A172 (cell line): Measurements from ENCODE around the gene UGT3A2. TPM values are rescaled to one million over a fixed set of nuclear protein-coding genes. Genes with fewer than 3 reads are reported as not detected.

Experiments
- DNase-seq: peaks from one replicate; pipeline ENCODE4 v3.0.0-alpha.2; 2015; ENCODE audit warnings: low spot score
- total RNA-seq: library from RNA; depleted of rRNA; stranded (reverse); fragments of >200 nt; shearing (Covaris generic); gene quantifications from 2 replicates; pipeline ENCODE4 v1.2.3, GENCODE V29; 2014; rRNA removed

UGT3A2 gene, protein sequence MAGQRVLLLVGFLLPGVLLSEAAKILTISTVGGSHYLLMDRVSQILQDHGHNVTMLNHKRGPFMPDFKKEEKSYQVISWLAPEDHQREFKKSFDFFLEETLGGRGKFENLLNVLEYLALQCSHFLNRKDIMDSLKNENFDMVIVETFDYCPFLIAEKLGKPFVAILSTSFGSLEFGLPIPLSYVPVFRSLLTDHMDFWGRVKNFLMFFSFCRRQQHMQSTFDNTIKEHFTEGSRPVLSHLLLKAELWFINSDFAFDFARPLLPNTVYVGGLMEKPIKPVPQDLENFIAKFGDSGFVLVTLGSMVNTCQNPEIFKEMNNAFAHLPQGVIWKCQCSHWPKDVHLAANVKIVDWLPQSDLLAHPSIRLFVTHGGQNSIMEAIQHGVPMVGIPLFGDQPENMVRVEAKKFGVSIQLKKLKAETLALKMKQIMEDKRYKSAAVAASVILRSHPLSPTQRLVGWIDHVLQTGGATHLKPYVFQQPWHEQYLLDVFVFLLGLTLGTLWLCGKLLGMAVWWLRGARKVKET
- total RNA-seq = not detected in 2 replicates

- no peak for DNase-seq
Measured at GRCh38 chr5:36066540-36067210, at the start of gene UGT3A2. Gene UGT3A2, minus strand, starts transcription at chr5:36066882. Its CDS starts 93 bp downstream, at chr5:36066789.

DNA sequence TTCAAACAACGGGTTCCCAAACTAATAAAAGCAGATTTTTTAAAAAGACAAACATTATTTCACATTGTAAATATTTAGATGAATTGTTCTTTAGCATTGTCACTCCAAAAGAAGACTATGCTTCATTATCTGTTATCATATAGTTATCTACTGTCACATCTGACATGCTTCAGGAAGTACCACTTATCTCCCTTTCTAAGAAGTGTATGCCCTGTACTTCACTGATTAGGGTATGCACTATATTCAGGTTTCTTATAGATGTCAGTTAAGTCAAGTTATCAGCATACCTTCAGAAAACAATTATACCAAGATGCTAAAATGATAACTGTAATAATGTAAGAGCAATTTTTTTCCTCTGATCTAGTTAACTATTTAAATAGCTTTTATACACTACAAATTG lies 44.6 kb upstream of the UGT3A2 start:
- no peak for DNase-seq

- no peak for DNase-seq
Measured at GRCh38 chr5:36108758-36109460, 42.2 kb upstream of the UGT3A2 start.

DNA sequence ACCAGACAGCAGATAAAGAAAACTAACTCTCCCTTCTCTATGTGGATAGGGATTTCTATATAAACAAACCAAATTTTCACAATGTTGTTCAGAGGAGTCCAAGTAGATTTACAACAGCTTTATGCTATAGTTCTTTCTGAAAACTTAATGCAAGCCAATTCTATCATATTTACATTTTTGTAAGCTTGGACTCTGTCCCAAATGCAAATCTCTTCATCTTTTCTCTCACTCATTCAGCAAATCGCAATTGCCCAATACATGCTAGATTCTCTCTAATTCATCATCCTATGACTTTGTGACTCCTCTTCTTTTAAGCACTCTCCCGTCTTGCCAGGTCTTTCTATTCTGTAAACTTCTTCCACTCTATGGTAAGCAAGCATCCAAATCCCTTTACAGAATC lies 39.1 kb upstream of the UGT3A2 start:
- no peak for DNase-seq

DNA sequence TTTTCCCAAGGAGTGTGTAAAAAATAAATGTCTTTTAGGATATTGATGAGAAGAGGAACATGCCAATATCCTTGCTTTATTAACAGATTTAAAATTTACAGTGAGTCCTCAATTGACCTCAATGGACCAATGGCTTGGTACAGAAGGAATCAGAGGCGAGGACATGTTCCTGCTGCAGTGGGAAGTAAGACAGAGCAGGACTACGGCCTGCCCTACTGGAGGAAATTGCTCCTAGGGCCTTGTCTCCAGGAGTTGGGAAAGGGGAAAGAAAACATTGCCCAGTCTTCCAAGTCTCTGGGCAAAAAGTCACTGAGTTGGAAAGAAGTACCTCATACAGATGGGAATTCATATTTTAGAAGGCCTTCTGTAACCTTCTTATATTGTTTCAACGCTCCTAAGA lies 33.1 kb upstream of the UGT3A2 start:
- DNase-seq = no peak

DNA sequence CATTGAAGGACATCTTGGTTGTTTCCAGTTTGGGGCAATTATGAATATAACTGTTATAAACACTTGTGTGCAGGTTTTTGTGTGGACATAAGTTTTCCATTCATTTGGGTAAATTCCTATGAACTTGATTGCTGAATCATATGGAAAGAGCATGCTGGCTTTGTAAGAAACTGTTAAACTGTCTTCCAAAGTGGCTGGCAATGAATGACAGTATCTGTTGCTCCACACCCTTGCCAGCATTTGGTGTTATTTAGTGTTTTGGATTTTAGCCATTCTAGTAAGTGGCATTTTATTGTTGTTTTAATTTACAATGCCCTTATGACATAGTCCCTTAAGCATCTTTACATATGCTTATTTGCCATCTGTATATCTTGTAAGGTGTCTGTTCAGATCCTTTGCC lies 29.8 kb upstream of the UGT3A2 start:
- DNase-seq = no peak

DNA sequence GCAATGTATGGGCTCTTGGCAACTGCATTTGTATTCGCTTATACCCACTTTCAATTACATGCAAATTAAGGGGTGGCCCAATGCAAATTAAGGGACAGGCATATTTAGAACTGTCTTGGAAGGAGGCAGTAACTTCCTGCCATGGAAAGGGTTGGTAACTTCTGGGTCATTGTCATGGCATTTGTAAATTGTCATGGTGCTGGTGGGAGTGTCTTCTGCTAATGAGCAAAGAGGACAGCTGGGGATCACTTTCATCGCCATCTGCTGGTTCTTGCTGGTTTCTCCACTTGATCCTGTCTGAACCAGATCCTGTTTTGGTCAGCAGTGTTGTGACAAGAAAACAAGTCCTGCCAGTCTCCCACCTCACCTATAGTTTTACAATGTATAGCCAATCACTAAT lies 23.3 kb upstream of the UGT3A2 start:
- peak; percentile 62 for DNase-seq

DNA sequence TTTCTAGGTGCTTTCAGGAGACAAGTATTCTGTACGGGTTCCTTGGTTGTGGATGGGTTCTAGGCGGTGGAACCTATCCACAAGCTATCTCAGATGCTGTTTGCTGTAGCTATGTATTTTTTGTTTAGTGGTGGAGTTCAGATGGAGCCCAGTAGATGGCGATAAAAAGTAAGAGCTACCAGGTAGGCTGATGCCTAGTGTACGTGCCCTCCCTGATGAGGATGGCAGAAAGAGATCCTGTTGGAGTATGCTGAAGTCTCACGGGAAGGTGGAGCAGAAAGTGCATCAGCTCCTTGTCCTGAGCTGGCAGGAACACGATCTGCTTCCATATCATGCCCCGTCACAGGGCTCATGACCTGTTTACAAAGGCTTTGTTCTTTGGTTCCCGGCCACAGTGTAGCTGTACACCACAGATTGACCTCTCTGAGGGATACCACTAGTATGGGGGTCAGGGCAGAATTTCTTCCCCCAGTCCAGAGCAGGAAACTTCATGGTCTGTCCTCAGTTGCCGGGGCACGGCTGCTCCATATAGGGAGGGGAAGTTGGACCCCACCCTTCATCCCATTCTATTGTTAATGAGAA lies 12.6 kb upstream of the UGT3A2 start:
- peak; percentile 68 for DNase-seq

- DNase-seq = no peak
Measured at GRCh38 chr5:36078430-36078829, 11.7 kb upstream of the UGT3A2 start.

- no peak for DNase-seq
Measured at GRCh38 chr5:36073595-36074216, 7.0 kb upstream of the UGT3A2 start.

- DNase-seq = peak; percentile 7
Measured at GRCh38 chr5:36070687-36071571, 4.2 kb upstream of the UGT3A2 start.

DNA sequence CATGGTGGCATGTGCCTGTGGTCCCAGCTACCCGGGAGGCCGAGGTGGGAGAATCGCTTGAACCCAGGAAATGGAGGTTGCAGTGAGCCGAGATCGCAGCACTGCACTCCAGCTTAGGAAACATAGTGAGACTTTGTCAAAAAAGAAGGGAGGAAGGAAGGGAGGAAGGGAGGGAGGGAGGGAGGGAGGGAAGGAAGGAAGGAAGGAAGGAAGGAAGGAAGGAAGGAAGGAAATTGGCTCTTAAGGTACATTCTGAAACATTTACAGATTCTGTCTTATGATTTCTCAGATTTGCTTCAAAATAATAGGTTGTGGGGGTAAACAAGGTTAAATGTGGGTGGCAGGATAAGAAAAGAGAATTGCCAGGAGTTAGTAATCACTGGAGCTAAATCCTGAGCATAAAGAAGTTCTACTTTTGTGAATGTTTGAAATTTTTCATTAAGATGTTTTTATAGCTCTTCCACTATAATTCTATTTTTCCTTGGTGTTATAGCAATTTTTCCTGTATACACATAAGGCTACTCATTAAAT lies 2.1 kb upstream of the UGT3A2 start:
- DNase-seq = no peak

- no peak for DNase-seq
Measured at GRCh38 chr5:36066001-36066539, 612 bp downstream of the UGT3A2 start.

GRCh38 chr5:36060420-36060887 lies 6.2 kb downstream of the UGT3A2 start:
- DNase-seq = no peak

DNA sequence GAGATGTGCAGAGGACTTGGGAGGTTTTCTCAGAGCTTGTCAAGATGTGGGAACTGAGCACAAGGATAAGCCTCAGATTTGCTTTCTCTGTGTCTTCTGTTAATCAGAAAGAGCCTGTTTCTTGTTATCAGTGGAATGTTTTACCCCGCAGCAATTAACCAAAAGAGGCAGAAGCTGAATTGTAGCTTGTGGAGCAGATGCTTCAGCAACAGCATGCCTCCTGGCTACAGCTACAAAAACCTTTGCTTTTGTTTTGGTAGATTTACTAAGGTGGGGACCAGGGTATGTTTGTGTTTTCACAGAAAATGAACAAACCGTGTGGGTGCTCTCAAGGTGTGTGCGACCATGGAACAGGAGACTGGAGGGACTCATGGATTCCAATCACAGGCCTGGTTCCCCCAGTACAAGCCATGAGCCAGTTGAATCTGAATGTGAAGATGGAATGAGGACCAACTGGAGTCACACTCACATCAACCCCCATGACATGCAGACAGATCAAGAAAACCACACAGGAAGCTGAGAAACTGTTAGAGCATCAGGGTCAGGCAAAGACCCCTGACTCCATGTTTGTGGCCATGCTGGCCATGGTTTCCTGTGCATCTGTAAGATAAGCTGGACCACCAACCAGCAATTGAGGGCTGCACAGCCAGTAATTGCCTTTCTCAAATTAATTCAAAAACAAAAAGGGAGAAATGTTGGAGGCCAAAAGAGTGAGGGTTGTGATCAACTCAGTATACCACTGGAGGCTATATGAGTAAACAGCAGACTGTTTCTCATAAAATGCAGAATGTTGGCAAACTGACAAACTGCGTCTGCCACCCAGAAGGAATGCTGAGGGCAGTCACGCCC lies 6.9 kb downstream of the UGT3A2 start:
- DNase-seq = peak; percentile 6

GRCh38 chr5:36058776-36059175 lies 7.9 kb downstream of the UGT3A2 start:
- DNase-seq = no peak

- DNase-seq = no peak
Measured at GRCh38 chr5:36057386-36057785, 9.3 kb downstream of the UGT3A2 start.

DNA sequence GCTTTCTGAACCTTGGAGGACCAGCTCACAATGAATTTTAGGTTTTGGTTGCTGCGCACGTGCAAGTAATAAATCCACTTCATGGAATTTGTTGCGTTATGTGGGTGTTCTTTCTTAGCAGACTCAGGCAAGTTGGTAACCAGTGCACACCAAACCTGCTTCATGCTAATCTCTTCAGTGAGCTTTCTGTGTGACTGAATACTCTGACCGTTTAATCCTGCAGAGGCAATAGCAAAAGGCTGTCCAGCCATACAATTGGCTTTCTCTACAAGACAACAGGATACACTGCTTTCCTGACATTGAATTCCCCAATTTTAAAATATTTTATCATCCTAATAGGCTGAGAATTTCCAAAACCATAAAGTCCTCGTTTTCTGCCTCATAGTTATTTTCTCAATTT lies 10.3 kb downstream of the UGT3A2 start:
- DNase-seq = no peak

- DNase-seq = no peak
Measured at GRCh38 chr5:36055984-36056383, 10.7 kb downstream of the UGT3A2 start.
